ENCODE results near the gene HS6ST3.
A peak's percentile ranks its signal among the peaks of the same experiment; 100 is the strongest.

DNA sequence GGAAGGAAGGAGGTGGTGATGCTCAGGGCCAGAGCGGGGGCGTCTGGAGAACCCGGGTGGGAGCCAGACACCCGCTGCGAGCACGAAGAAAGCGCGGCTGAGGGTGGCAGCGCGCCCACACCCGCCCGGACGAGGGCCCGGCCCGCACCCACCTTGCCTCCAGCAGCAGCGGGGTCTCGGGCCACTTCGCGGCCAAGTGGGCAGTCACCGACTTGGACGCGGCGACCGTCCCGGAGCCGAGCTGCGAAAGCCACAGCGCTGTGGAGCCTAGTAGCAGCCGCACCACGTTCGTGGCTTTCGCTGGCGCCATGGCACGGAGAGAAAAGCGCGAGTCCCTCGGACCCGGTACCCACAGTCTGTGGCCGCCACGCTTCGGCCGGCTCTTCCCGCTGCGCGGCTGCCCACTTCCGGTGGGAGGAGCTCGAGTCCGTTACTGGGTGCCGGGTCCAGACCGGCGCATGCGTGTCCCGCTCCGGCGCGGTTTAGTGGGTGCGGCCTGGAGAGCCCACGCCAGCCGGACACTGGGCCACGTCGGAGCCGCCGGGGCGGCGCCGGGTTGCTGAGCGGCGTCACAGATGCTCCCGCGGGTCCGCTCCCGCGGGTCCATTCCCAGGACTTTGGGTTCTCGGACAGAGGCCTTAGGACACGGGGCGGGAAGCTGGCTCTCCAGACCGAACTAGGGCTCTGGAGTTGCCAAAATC, 36.8 kb upstream of the HS6ST3 start, which contains the start of gene UGGT2:
- peak; percentile 70 to 72 for TF ChIP-seq POLR2A (IDR thresholded peaks at IDR 0.05)
- TF ChIP-seq, protein P1, sequence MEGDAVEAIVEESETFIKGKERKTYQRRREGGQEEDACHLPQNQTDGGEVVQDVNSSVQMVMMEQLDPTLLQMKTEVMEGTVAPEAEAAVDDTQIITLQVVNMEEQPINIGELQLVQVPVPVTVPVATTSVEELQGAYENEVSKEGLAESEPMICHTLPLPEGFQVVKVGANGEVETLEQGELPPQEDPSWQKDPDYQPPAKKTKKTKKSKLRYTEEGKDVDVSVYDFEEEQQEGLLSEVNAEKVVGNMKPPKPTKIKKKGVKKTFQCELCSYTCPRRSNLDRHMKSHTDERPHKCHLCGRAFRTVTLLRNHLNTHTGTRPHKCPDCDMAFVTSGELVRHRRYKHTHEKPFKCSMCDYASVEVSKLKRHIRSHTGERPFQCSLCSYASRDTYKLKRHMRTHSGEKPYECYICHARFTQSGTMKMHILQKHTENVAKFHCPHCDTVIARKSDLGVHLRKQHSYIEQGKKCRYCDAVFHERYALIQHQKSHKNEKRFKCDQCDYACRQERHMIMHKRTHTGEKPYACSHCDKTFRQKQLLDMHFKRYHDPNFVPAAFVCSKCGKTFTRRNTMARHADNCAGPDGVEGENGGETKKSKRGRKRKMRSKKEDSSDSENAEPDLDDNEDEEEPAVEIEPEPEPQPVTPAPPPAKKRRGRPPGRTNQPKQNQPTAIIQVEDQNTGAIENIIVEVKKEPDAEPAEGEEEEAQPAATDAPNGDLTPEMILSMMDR (IDR thresholded peaks at IDR 0.05 in 4 of 5, conservative IDR thresholded peaks at IDR 0.05 in 1 of 5): peak in 2 of 5 experiments; percentile 14 to 31
